ENCODE measurements around the gene SPHK2.

The SPHK2 gene

DNA sequence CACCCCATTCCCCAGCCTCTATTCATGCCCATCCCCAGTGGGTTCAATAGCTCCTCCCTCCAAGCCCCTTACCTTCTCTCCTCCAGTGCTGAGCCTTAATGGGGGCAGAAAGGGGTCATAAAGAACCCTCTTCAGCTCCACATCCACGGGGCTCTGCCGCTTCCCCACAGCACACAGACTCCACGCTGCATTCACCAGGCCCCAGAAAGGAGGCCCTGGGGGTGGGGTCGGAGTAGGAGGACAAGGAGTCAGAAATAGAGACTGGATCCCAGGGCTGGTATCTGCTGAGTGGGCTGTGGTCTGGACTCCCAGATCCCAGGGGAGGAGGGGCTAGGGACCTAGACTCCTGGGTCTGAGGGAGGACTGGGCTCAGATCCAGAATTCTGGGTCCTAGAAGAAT, 25.0 kb downstream of the SPHK2 start:
- in situ Hi-C loops (cut with MboI; ENCODE audit: low pct_unique_long_range_greater_than_20kb, low sequenced_read_pairs, unreplicated experiment), result loop anchor here (25.0 kb wide), 1 partner anchor 318 kb away; the partner anchor contains the start of genes BAX and FTL
- TF ChIP-seq, protein P1, sequence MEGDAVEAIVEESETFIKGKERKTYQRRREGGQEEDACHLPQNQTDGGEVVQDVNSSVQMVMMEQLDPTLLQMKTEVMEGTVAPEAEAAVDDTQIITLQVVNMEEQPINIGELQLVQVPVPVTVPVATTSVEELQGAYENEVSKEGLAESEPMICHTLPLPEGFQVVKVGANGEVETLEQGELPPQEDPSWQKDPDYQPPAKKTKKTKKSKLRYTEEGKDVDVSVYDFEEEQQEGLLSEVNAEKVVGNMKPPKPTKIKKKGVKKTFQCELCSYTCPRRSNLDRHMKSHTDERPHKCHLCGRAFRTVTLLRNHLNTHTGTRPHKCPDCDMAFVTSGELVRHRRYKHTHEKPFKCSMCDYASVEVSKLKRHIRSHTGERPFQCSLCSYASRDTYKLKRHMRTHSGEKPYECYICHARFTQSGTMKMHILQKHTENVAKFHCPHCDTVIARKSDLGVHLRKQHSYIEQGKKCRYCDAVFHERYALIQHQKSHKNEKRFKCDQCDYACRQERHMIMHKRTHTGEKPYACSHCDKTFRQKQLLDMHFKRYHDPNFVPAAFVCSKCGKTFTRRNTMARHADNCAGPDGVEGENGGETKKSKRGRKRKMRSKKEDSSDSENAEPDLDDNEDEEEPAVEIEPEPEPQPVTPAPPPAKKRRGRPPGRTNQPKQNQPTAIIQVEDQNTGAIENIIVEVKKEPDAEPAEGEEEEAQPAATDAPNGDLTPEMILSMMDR (IDR thresholded peaks at IDR 0.05; ENCODE audit: extremely low read depth, insufficient read depth, missing control alignments), result no peak
- no peak for DNase-seq (ENCODE audit: low spot score)

DNA sequence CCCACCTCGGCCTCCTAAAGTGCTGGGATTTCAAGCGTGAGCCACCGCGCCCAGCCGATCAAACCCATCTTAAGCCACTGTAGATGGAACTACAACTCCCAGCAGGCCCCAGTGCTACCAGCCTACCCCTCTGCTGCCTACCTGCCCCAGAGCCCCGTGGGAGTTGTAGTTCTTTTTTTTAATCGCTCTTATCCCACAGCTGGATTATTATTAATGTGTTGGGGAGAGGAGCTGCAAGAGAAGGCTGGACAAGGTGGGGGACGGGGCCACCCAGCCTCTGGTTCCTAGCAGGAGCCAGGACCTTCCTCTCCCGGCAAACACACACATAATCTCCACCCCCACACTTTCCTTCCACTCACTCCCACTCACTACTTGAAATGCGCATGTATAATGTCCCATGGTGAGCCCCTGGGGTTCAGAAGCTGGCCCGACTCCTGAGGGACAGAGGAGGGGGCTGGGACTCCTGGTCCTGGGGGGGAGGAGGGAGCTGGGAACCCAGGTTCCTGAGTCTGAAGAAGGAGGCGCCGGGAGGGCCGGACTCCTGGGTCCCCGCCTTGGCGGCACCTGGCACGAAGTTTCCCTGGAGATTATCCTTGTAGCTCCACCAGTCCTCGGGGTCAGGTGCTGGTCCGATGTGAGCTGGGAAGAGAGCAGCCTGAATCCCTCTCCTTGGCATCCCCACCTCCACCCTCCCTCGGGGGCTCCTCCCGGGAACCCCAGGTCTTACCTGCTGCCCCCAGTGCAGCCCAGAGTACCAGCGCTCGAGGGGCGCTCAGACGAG, 25.7 kb downstream of the SPHK2 start:
- peak; percentile 80 for DNase-seq (ENCODE audit: low spot score)
- in situ Hi-C loops (cut with MboI; ENCODE audit: low pct_unique_long_range_greater_than_20kb, low sequenced_read_pairs, unreplicated experiment), result loop anchor here (25.0 kb wide), 1 partner anchor 317 kb away; the partner anchor contains the start of genes BAX and FTL
- TF ChIP-seq, protein P1 (IDR thresholded peaks at IDR 0.05; ENCODE audit: extremely low read depth, insufficient read depth, missing control alignments), result no peak

DNA sequence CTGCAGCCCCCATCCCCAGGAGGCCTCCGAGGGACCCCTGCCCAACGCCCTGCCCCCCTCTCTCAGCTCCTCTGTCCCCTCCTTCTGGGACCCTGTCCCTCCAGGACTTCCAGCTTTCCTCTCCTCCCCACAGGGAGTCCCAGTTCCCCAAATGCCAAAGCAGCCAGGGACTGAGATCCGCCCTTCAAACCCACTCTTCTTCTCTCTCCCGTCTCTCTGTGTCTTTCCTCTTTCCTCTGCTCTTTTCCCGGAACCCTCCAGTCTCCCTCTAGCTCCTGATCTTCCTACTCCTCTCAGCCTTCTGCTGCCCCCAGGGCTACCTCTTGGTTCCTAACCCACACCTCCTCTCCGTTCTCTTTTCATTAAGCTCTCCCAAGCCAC, 26.3 kb downstream of the SPHK2 start:
- in situ Hi-C loops (cut with MboI; ENCODE audit: low pct_unique_long_range_greater_than_20kb, low sequenced_read_pairs, unreplicated experiment), result loop anchor here (25.0 kb wide), 1 partner anchor 317 kb away; the partner anchor contains the start of genes BAX and FTL
- no peak for DNase-seq (ENCODE audit: low spot score)
- TF ChIP-seq, protein P1 (IDR thresholded peaks at IDR 0.05; ENCODE audit: extremely low read depth, insufficient read depth, missing control alignments), result no peak

DNA sequence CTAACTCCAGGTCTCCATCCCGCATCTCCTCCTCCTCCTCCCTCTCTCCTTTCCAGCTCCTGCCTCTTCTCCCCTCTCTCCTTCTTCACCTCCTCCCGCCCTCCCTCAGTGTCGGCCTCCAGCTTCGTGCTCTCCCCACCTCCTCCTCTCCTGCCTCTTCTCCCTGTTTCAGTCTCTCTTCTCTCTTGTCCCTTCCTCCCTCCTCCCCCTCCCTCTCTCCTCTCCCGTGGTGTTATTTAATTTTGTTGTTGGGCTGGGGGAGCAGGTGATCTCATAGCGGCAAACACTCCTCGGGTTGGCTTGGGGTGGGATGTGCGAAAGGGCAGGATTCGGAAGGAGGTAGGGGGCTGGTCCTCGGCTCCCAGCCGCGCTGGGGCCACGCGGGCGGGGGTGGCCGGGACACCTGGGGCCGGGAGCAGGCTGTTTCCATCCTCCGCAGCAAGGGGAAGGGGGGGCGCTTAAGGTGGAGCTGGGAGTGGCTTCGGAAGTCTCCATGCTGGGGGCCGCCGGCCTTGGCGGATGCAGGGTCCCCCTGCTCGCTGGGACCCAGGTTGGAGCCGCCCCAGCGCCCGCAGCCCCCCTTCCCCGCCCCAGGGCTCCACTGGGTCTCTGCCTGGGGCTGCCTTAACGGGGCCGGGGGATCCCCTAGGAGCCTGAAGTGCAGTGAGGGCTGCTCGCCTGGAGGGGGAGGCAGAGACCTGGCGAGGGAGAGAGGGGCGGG, 26.9 kb downstream of the SPHK2 start, which contains the start of gene CA11:
CA11 (minus strand) TSS at position 187 of the 721 bp plus-strand sequence. CDS start 555 bp downstream, outside the sequence.
- TF ChIP-seq, protein P1 (IDR thresholded peaks at IDR 0.05; ENCODE audit: extremely low read depth, insufficient read depth, missing control alignments), result peak; percentile 94
- in situ Hi-C loops (cut with MboI; ENCODE audit: low pct_unique_long_range_greater_than_20kb, low sequenced_read_pairs, unreplicated experiment), result loop anchor here (25.0 kb wide), 1 partner anchor 316 kb away; the partner anchor contains the start of genes BAX and FTL
- peak; percentile 94 for DNase-seq (ENCODE audit: low spot score)

DNA sequence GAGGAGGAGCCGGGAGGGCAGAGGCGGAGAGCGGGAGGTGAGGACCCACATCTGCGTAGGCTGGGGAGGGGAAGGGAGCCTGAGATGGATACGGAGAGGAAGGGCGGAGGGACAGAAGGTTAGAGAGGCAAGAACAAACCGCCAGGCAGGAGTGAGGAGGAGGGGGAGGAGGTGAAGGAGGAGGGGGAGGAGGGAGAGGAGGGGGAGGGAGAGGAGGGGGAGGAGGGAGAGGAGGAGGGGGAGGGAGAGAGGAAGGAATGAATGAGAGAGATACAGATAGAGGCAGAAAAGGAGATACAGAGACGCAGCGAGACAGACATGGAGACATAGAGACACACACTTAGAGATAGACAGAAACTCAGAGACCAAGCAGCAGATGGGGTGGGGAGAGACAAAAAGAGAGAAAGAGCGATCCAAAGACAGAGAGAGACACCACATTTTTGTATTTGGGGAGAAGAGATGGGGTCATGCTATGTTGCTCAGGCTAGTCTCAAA, 27.5 kb downstream of the SPHK2 start:
- in situ Hi-C loops (cut with MboI; ENCODE audit: low pct_unique_long_range_greater_than_20kb, low sequenced_read_pairs, unreplicated experiment), result loop anchor here (25.0 kb wide), 1 partner anchor 316 kb away; the partner anchor contains the start of genes BAX and FTL
- TF ChIP-seq, protein P1 (IDR thresholded peaks at IDR 0.05; ENCODE audit: extremely low read depth, insufficient read depth, missing control alignments), result no peak
- DNase-seq (ENCODE audit: low spot score), result no peak

DNA sequence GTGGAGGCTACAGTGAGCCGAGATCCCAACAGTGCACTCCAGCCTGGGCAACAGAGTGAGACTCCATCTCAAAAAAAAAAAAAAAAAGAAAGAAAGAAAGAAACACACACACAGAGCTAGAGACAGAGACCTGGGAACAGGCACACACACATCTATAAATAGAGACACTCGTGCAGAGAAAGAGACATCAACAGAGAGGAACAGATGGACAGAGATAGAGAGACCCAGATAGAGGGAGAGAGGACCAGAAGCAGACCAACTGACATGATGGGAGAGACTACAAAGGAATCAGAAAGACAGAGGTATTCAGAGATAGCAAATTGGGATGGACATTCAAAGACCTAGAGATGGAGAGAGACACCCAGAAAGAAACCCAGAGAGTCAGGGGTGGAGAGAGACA, 28.8 kb downstream of the SPHK2 start:
- no peak for DNase-seq (ENCODE audit: low spot score)
- TF ChIP-seq, protein P1 (IDR thresholded peaks at IDR 0.05; ENCODE audit: extremely low read depth, insufficient read depth, missing control alignments), result no peak
- in situ Hi-C loops (cut with MboI; ENCODE audit: low pct_unique_long_range_greater_than_20kb, low sequenced_read_pairs, unreplicated experiment), result loop anchor here (25.0 kb wide), 1 partner anchor 314 kb away; the partner anchor contains the start of genes BAX and FTL
